GM19193 (cell line): ENCODE measurements around the gene DNASE1.

Experiments
- POLR2A ChIP-seq: IDR thresholded peaks from 4 replicates; pipeline ENCODE4 v1.6.1; 2011; ENCODE audit not compliant: insufficient read depth, insufficient read length; ENCODE audit errors: extremely low read depth

Gene DNASE1, protein sequence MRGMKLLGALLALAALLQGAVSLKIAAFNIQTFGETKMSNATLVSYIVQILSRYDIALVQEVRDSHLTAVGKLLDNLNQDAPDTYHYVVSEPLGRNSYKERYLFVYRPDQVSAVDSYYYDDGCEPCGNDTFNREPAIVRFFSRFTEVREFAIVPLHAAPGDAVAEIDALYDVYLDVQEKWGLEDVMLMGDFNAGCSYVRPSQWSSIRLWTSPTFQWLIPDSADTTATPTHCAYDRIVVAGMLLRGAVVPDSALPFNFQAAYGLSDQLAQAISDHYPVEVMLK

GRCh38 chr16:3654249-3654991 is at the start of gene DNASE1:
DNASE1 (plus strand) TSS chr16:3654691; CDS start chr16:3655374, 683 bp downstream.
- no peak for TF ChIP-seq POLR2A

DNA sequence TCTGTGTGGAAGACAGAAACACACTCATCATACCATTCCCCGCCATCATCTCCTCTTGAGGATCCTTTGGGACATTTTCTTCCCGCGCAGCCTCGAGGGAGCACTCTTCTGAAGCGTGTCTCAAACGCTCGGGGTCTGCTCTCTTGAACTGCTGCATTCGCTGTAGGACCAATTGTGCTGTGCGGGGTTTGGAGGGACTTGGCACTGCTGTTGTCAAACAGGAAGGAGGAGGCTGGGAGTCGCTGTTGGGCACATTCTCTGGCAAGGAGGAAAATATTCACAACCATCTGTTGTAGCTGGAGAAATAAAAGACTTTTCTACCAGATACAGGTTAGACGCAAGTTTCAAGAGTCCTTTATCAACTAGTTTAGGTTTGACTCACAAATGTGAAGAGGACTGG is 48.0 kb upstream of the DNASE1 start:
- TF ChIP-seq POLR2A, result no peak

DNA sequence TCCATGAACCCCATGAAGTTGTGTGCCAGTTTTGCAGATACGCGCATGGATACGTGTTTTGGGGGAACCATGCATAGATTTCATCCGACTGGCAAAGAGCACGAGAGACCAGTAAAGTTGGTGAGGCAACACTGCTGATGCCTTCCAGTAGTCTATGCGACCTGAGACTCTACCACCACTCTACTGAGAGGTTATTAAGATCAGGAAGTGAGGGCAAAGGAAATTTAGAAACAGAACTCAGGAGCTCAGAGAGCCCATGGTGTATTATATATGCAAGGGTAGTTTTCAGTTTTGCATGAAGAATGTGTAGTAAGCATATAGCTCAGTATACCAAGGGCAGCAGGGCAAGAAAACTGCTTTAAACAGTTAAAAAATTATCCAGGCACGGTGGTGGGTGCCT is 47.3 kb upstream of the DNASE1 start:
- TF ChIP-seq POLR2A, result no peak

- no peak for TF ChIP-seq POLR2A
Measured at GRCh38 chr16:3607634-3608033, 46.9 kb upstream of the DNASE1 start.

DNA sequence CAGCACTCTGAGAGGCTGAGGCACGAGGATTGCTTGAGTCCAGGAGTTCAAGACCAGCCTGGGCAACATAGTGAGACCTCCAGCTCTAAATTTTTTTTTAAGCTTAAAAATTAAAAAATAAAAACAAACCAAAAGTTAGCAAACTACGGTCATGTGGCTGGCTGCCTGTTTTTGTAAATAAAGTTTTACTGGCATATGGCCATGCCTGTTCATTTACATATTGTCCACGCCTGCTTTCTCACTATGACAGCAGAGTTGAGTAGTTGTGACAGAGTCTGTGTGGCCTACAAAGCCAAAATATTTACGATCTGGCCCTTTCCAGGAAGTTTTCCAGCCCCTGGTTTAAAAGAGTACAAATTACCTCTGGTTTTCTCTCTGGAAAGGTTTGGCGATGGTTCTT is 46.4 kb upstream of the DNASE1 start:
- TF ChIP-seq POLR2A, result no peak

- TF ChIP-seq POLR2A, result no peak
Measured at GRCh38 chr16:3609895-3610697, 44.4 kb upstream of the DNASE1 start.

- TF ChIP-seq POLR2A, result no peak
Measured at GRCh38 chr16:3610698-3611145, 43.8 kb upstream of the DNASE1 start.

DNA sequence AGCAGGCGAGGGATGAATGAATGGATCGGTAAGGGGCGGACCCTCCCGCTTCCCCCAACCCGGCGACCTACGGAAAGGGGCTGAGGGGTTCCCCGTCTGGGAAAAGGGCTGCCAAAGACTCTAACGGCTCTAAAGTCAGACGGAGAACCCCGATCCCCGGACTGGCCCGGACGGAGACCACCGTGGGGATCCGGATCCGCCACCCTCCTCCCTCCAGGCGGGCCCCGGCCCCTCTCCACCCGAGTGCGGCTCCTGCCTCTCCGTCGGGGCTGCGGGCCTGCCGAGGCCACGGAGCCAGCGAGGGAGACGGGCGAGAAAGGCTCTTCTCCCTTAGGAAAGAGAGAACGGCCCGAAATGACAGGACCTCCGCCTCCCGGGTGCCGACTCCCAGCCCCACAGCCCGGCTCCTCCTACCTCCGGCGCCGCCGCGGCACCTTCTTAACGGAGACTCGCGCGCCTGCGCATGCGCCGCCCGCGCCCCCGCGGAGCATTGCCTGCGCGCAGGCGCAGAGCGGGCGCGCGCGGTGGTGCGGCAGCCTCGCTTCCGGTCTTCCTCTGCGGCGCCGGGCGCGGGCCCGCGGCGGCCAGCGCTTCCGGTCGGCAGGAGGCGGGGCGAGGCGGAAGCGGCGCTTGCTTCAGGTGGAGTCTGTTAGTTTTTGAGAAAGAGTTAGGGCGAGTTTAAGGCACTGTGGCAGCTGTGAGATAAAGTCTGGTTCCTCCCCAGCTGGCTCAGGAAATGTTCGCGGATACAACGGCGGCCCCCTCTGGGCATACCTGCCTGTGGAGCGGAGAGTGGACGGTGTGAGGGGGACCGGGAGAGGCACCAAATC is 43.1 kb upstream of the DNASE1 start, which contains the start of gene SLX4:
SLX4 (minus strand) TSS at position 461 of the 830 bp plus-strand sequence. CDS start 2,642 bp downstream, outside the sequence.
- TF ChIP-seq POLR2A, result peak; percentile 84

DNA sequence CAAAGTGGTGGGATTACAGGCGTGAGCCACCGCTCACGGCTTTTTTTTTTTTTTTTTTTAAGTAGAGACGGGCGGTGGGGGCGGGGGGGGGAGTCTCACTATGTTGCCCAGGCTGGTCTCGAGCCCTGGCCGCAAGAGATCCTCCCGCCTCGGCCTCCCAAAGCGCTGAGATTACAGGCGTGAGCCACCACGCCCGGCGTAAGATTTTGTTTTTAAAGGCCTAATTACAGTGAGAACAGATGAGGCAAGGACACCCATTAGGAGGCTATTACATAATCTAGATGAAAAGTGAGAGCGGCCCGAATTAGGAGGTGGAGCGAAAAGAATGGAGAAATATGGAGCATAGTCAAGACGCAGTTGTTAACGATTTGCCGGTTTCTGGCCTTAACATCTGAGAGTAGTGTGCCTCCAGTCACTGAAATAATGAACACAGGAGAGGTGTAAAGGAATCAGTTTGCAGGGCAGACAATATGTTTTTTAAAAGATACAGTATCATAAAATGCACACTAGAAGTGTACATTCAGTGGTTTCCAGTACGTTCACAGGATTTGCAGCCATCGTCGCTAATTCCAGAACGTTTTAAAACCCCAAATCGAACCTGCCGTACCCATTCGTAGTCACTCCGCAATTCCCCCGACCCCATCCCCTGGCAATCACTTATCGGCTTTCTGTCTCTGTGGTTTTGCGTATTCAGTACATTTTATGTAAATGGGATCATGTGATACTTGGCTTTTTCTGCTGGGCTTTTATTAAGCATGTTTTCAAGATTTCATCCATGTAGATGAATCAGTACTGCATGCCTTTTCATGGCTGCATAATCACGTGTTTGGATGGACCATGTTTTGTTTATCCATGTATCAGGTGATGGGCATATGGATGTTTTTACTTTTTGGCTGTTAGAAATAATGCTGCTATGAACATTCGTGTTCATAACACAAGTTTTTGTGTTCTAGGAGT is 41.7 kb upstream of the DNASE1 start:
- TF ChIP-seq POLR2A, result no peak

DNA sequence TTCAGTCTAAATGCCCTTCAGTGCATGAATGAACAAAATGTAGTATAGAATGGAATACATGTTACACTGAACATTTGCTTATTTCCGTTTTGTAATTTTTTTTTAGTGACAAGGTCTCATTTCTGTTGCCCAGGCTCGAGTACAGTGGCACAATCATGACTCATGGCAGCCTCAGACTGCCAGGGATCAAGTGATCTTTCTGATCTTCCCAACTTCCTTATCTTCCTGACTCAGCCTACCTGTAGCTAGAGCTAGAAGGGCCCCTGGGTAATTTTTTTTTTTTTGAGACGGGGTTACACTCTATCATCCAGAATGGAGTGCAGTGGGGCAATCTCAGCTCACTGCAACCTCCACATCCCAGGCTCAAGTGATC is 35.7 kb upstream of the DNASE1 start:
- TF ChIP-seq POLR2A, result no peak

GRCh38 chr16:3623642-3624041 is 30.8 kb upstream of the DNASE1 start:
- no peak for TF ChIP-seq POLR2A

GRCh38 chr16:3625331-3625730 is 29.2 kb upstream of the DNASE1 start:
- no peak for TF ChIP-seq POLR2A

DNA sequence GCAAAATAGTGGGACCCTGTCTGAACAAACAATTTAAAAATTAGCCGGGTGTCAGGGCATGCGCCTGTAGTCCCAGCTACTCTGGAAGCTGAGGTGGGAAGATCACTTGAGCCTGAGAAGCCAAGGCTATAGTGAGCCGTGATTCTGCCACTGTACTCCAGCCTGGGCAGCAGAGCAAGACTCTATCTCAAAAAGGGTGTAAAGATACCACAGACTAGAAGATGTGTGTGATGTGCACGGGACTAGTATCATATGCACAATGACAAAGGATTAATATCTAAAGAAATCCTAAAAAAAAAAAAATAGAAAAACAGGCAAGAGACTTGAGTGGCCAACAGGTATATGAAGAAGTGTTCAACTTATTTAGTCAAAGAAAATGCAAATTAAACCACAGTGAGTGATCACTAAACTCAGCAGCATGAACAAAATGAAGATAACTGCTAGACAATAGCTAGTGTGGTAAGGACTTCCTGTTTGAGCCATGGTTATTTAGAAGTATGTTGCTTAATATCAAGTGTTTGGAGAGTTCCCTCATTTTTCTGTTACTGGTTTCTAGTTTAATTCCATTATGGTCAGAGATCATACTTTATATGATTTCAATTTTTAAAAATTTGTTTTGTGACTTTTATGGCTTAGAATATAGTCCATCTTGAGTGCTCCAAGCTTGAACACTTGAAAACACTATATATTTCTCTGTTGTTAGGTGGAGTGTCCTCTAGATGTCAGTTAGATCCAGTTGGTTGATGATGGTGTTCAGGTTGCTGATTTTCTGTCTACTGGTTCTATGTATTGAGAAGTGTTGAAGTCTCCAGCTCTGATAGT is 28.4 kb upstream of the DNASE1 start:
- no peak for TF ChIP-seq POLR2A

- TF ChIP-seq POLR2A, result no peak
Measured at GRCh38 chr16:3637371-3637923, 17.0 kb upstream of the DNASE1 start.
